HG03108 (cell line): ENCODE data around the gene RAD18.

Source experiments
- ATAC-seq: cut with Tn5 transposase; IDR thresholded peaks from one replicate; pipeline ENCODE4 v1.9.1; 2021; ENCODE audit warnings: moderate library complexity; ENCODE audit not compliant: unreplicated experiment

Gene RAD18

GRCh38 chr3:8985876-8986275, 22.6 kb upstream of the RAD18 start:
- ATAC-seq = no peak

- ATAC-seq = no peak
Observed at GRCh38 chr3:8985411-8985831, 22.1 kb upstream of the RAD18 start.

- ATAC-seq = no peak
Observed at GRCh38 chr3:8984526-8984925, 21.3 kb upstream of the RAD18 start.

GRCh38 chr3:8984081-8984480, 20.8 kb upstream of the RAD18 start:
- ATAC-seq = no peak

- ATAC-seq = no peak
Observed at GRCh38 chr3:8983591-8983990, 20.3 kb upstream of the RAD18 start.

GRCh38 chr3:8983026-8983425, 19.8 kb upstream of the RAD18 start:
- no peak for ATAC-seq

- ATAC-seq = no peak
Observed at GRCh38 chr3:8982509-8982908, 19.2 kb upstream of the RAD18 start.

GRCh38 chr3:8981700-8982099, 18.4 kb upstream of the RAD18 start:
- no peak for ATAC-seq

- no peak for ATAC-seq
Observed at GRCh38 chr3:8981296-8981695, 18.0 kb upstream of the RAD18 start.

- no peak for ATAC-seq
Observed at GRCh38 chr3:8980756-8981257, 17.5 kb upstream of the RAD18 start.

- ATAC-seq = no peak
Observed at GRCh38 chr3:8979262-8979661, 16.0 kb upstream of the RAD18 start.

GRCh38 chr3:8978551-8978950, 15.3 kb upstream of the RAD18 start:
- no peak for ATAC-seq

- no peak for ATAC-seq
Observed at GRCh38 chr3:8976540-8977182, 13.4 kb upstream of the RAD18 start.

GRCh38 chr3:8975081-8976020, 12.1 kb upstream of the RAD18 start:
- no peak for ATAC-seq

GRCh38 chr3:8974458-8974857, 11.2 kb upstream of the RAD18 start:
- no peak for ATAC-seq

- no peak for ATAC-seq
Observed at GRCh38 chr3:8972639-8973038, 9.4 kb upstream of the RAD18 start.

GRCh38 chr3:8970971-8971589, 7.8 kb upstream of the RAD18 start:
- no peak for ATAC-seq

GRCh38 chr3:8969241-8969640, 6.0 kb upstream of the RAD18 start:
- no peak for ATAC-seq

GRCh38 chr3:8968375-8968882, 5.2 kb upstream of the RAD18 start:
- no peak for ATAC-seq

- no peak for ATAC-seq
Observed at GRCh38 chr3:8967553-8967952, 4.3 kb upstream of the RAD18 start.

GRCh38 chr3:8966820-8967348, 3.6 kb upstream of the RAD18 start:
- ATAC-seq = no peak
